ENCODE results near the gene NLRP7. TPM values are rescaled to one million over a fixed set of nuclear protein-coding genes. Genes with fewer than 3 reads are reported as not detected.

Gene NLRP7
- total RNA-seq, 4 donors from 2014 or later = not detected

DNA sequence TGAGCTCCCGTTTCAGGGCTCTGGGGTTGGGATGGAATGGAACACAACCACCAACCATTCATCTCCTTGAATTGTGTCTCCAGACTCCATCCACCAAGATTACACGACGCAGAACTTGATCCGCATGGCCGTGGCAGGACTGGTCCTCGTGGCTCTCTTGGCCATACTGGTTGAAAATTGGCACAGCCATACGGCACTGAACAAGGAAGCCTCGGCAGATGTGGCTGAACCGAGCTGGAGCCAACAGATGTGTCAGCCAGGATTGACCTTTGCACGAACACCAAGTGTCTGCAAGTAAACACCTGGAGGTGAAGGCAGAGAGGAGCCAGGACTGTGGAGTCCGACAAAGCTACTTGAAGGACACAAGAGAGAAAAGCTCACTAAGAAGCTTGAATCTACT lies 57.8 kb downstream of the NLRP7 start:
- H3K36me3 ChIP-seq = no peaks in the 10 kb centered on the region
- no peak for TF ChIP-seq POLR2A (IDR thresholded peaks at IDR 0.05)
- no peak for TF ChIP-seq CTCF (IDR thresholded peaks at IDR 0.05)
- intact Hi-C loops (cut with DNase I) = no loop called here
- no peak overlapping the region for H3K4me3 ChIP-seq
- H3K4me1 ChIP-seq = no peaks in the 10 kb centered on the region
- WGBS, 2 donors = 60 to 69% methylated on average over 3 to 8 of the region's 11 CpGs
- H3K27me3 ChIP-seq = peaks cover 0 to 16% (median 0%) of the 10 kb centered on the region in 4 donors
- DNase-seq = no peak
- no peaks in the 10 kb centered on the region for H3K9me3 ChIP-seq
- no peak overlapping the region for H3K27ac ChIP-seq

- WGBS, 2 donors = 88% methylated on average over 7 to 10 of the region's 10 CpGs
- no peak for TF ChIP-seq CTCF (IDR thresholded peaks at IDR 0.05)
- no peak for TF ChIP-seq POLR2A (IDR thresholded peaks at IDR 0.05)
- intact Hi-C loops (cut with DNase I) = no loop called here
- no peak for DNase-seq
- peaks cover 0 to 21% (median 0%) of the 10 kb centered on the region in 4 donors for H3K27me3 ChIP-seq
- no peaks in the 10 kb centered on the region for H3K4me1 ChIP-seq
- no peaks in the 10 kb centered on the region for H3K36me3 ChIP-seq
- H3K4me3 ChIP-seq = no peak overlapping the region
- H3K9me3 ChIP-seq = no peaks in the 10 kb centered on the region
- H3K27ac ChIP-seq = no peak overlapping the region
Observed at GRCh38 chr19:54888239-54888638, 59.1 kb downstream of the NLRP7 start.

GRCh38 chr19:54883228-54883627 lies 64.1 kb downstream of the NLRP7 start:
- H3K4me3 ChIP-seq = no peak overlapping the region
- intact Hi-C loops (cut with DNase I) = no loop called here
- TF ChIP-seq POLR2A (IDR thresholded peaks at IDR 0.05) (no peak), CTCF (IDR thresholded peaks at IDR 0.05) (no peak)
- 40 to 62% methylated on average over 1 to 4 of the region's 9 CpGs for WGBS, 2 donors
- H3K27me3 ChIP-seq = peaks cover 0 to 47% (median 0%) of the 10 kb centered on the region in 4 donors
- no peaks in the 10 kb centered on the region for H3K4me1 ChIP-seq
- no peak overlapping the region for H3K27ac ChIP-seq
- no peak for DNase-seq
- H3K36me3 ChIP-seq = no peaks in the 10 kb centered on the region
- no peaks in the 10 kb centered on the region for H3K9me3 ChIP-seq

GRCh38 chr19:54882758-54883157 lies 64.6 kb downstream of the NLRP7 start:
- DNase-seq = no peak

GRCh38 chr19:54881884-54882283 lies 65.4 kb downstream of the NLRP7 start:
- Histone ChIP-seq H3K27me3 (peaks cover 0 to 40% (median 0%) of the 10 kb centered on the region in 4 donors), H3K9me3 (no peaks in the 10 kb centered on the region), H3K4me1 (no peaks in the 10 kb centered on the region), H3K4me3 (no peak overlapping the region), H3K36me3 (no peaks in the 10 kb centered on the region), H3K27ac (no peak overlapping the region)
- WGBS, 2 donors = 41 to 100% methylated on average over 1 to 6 of the region's 6 CpGs
- intact Hi-C loops (cut with DNase I) = no loop called here
- TF ChIP-seq CTCF (IDR thresholded peaks at IDR 0.05) = no peak
- DNase-seq = no peak

More at GRCh38 chr19:54882758-54883157, 64.6 kb downstream of the NLRP7 start:
- peaks cover 0 to 47% (median 0%) of the 10 kb centered on the region in 4 donors for H3K27me3 ChIP-seq
- H3K36me3 ChIP-seq = no peaks in the 10 kb centered on the region
- no peaks in the 10 kb centered on the region for H3K9me3 ChIP-seq
- TF ChIP-seq CTCF (IDR thresholded peaks at IDR 0.05) (no peak), POLR2A (IDR thresholded peaks at IDR 0.05) (no peak)
- intact Hi-C loops (cut with DNase I) = no loop called here
- no peaks in the 10 kb centered on the region for H3K4me1 ChIP-seq
- no peak overlapping the region for H3K27ac ChIP-seq
- H3K4me3 ChIP-seq = no peak overlapping the region
- WGBS, 2 donors = 39 to 45% methylated on average over 7 of the region's 7 CpGs

All from esophagus squamous epithelium (tissue), 5 donors.